GM08714 (cell line): Measurements from ENCODE around the gene ANKRD66.
"Not testable (repeated sequence)": the region's sequence is repeated elsewhere in the genome, so short reads cannot be mapped to it uniquely, and the experiment has no call there.

Experiments
- H3K4me3 ChIP-seq: fragments of 200-500 bp; sonication (Bioruptor generic); 2 replicates; pipeline ENCODE4 v1.5.1; 2014; ENCODE audit warnings: mild to moderate bottlenecking, low read length, inconsistent platforms
- ZNF274 ChIP-seq: IDR thresholded peaks from 2 replicates; pipeline ENCODE4 v1.6.1; 2012; ENCODE audit warnings: mild to moderate bottlenecking, low read depth, low read length

Gene ANKRD66

GRCh38 chr6:46741910-46742309 is 4.8 kb upstream of the ANKRD66 start:
- TF ChIP-seq ZNF274: no peak
- H3K4me3 ChIP-seq: no peak overlapping the region

GRCh38 chr6:46743425-46744158 is 3.1 kb upstream of the ANKRD66 start:
- no peak for TF ChIP-seq ZNF274

GRCh38 chr6:46744159-46744725 is 2.5 kb upstream of the ANKRD66 start:
- H3K4me3 ChIP-seq: not testable (repeated sequence)

More at GRCh38 chr6:46743425-46744158, 3.1 kb upstream of the ANKRD66 start:
- H3K4me3 ChIP-seq: no peak overlapping the region

GRCh38 chr6:46745973-46746372 is 760 bp upstream of the ANKRD66 start:
- TF ChIP-seq ZNF274: no peak
- no peak overlapping the region for H3K4me3 ChIP-seq

GRCh38 chr6:46748940-46749503 is 2.3 kb downstream of the ANKRD66 start:
- H3K4me3 ChIP-seq: no peak overlapping the region
- TF ChIP-seq ZNF274: no peak

- no peak for TF ChIP-seq ZNF274
- H3K4me3 ChIP-seq: no peak overlapping the region
Measured at GRCh38 chr6:46749731-46750130, 3.0 kb downstream of the ANKRD66 start.

- no peak for TF ChIP-seq ZNF274
- no peak overlapping the region for H3K4me3 ChIP-seq
Measured at GRCh38 chr6:46751658-46752057, 4.9 kb downstream of the ANKRD66 start.

- no peak overlapping the region for H3K4me3 ChIP-seq
- no peak for TF ChIP-seq ZNF274
Measured at GRCh38 chr6:46755865-46756264, 9.1 kb downstream of the ANKRD66 start.

GRCh38 chr6:46756469-46757213 is 9.9 kb downstream of the ANKRD66 start:
- H3K4me3 ChIP-seq: no peak overlapping the region
- TF ChIP-seq ZNF274: no peak

GRCh38 chr6:46757214-46757596 is 10.5 kb downstream of the ANKRD66 start:
- H3K4me3 ChIP-seq: no peak overlapping the region
- TF ChIP-seq ZNF274: no peak

- no peak for TF ChIP-seq ZNF274
Measured at GRCh38 chr6:46758960-46759753, 12.4 kb downstream of the ANKRD66 start.

GRCh38 chr6:46760925-46761324 is 14.2 kb downstream of the ANKRD66 start:
- no peak overlapping the region for H3K4me3 ChIP-seq
- no peak for TF ChIP-seq ZNF274

More at GRCh38 chr6:46758960-46759753, 12.4 kb downstream of the ANKRD66 start:
- H3K4me3 ChIP-seq: no peak overlapping the region

GRCh38 chr6:46763466-46763865 is 16.7 kb downstream of the ANKRD66 start:
- no peak for TF ChIP-seq ZNF274
- H3K4me3 ChIP-seq: no peak overlapping the region

GRCh38 chr6:46764280-46764679 is 17.5 kb downstream of the ANKRD66 start:
- not testable (repeated sequence) for H3K4me3 ChIP-seq
